ENCODE data around the gene AGTRAP. TPM values are rescaled to one million over a fixed set of nuclear protein-coding genes. Genes with fewer than 3 reads are reported as not detected.

AGTRAP gene
- total and polyA plus RNA-seq, 9 of the 15 experiments (the other 6 are each of a cell fraction or from before 2014, with no cell fraction given) = 26.8 to 105 (median 57.5) TPM

DNA sequence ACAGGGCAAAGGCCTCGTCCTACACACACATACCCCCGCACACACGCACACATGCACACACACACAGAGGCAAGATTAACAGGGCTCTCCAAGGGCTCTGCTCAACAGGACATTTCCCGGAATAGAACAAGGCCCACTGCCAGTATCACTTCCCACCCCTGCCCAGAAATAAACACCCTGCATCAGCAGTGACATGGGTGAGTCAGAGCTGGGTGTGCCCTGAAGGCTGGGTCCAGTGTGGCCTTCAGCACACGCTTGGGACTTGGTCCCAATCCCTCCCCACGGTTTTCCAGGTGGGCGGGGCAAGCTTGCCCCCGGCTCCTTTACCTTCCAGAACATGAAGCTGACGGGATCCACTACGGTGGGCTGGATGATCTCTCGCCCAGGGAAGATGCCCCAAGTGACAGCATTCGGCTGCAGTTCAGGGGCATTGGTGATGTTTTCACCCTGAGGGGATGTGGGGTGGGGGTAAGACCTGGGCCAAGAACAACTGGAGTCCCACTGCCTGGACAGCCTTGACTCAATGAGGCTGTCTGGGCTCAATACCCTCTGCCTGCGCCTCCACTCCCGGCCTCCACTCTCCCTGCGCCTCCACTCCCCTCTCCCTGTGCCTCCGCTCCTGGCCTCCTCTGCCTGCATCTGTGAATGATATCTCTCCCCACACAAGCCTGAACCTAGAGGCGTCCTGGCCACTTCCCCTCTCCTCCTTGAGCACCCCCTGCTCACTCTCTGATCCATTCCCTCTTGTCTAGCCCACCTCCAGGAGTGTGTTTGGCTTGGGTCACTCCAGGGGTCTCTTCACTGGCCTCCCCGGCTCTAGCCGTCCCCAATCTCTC, 55.2 kb downstream of the AGTRAP start (continued):
- TF ChIP-seq RBM14 (IDR thresholded peaks at IDR 0.05; ENCODE audit: borderline replicate concordance, insufficient read depth, low read depth, low read length) (no peak), NFIX (CRISPR knock-in tag; IDR thresholded peaks at IDR 0.05; ENCODE audit: low read depth) (no peak), HNRNPLL (IDR thresholded peaks at IDR 0.05; ENCODE audit: low read depth, low read length, poor library complexity, severe bottlenecking) (no peak), CHCHD3 (CRISPR knock-in tag; IDR thresholded peaks at IDR 0.05) (no peak), CHAMP1 (IDR thresholded peaks at IDR 0.05) (no peak), HMGN3 (IDR thresholded peaks at IDR 0.05; ENCODE audit: borderline replicate concordance, extremely low read depth, insufficient read length, low read depth, low read length) (no peak), MCM7 (IDR thresholded peaks at IDR 0.05) (no peak), CCAR2 (IDR thresholded peaks at IDR 0.05; ENCODE audit: low read depth, low read length) (no peak), SRSF9 (IDR thresholded peaks at IDR 0.05; ENCODE audit: borderline replicate concordance, low read depth, low read length) (no peak), BACH1 (tag; IDR thresholded peaks at IDR 0.05) (no peak), SAFB (IDR thresholded peaks at IDR 0.05; ENCODE audit: borderline replicate concordance, low read depth, low read length) (no peak), ZNF79 (CRISPR knock-in tag; IDR thresholded peaks at IDR 0.05; ENCODE audit: low read depth) (no peak)
- TF ChIP-seq, protein P1, sequence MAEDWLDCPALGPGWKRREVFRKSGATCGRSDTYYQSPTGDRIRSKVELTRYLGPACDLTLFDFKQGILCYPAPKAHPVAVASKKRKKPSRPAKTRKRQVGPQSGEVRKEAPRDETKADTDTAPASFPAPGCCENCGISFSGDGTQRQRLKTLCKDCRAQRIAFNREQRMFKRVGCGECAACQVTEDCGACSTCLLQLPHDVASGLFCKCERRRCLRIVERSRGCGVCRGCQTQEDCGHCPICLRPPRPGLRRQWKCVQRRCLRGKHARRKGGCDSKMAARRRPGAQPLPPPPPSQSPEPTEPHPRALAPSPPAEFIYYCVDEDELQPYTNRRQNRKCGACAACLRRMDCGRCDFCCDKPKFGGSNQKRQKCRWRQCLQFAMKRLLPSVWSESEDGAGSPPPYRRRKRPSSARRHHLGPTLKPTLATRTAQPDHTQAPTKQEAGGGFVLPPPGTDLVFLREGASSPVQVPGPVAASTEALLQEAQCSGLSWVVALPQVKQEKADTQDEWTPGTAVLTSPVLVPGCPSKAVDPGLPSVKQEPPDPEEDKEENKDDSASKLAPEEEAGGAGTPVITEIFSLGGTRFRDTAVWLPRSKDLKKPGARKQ (CRISPR knock-in tag; IDR thresholded peaks at IDR 0.05) = no peak
- TF ChIP-seq, protein P2, sequence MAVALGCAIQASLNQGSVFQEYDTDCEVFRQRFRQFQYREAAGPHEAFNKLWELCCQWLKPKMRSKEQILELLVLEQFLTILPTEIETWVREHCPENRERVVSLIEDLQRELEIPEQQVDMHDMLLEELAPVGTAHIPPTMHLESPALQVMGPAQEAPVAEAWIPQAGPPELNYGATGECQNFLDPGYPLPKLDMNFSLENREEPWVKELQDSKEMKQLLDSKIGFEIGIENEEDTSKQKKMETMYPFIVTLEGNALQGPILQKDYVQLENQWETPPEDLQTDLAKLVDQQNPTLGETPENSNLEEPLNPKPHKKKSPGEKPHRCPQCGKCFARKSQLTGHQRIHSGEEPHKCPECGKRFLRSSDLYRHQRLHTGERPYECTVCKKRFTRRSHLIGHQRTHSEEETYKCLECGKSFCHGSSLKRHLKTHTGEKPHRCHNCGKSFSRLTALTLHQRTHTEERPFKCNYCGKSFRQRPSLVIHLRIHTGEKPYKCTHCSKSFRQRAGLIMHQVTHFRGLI (CRISPR knock-in tag; IDR thresholded peaks at IDR 0.05) = no peak
- TF ChIP-seq, protein P3, sequence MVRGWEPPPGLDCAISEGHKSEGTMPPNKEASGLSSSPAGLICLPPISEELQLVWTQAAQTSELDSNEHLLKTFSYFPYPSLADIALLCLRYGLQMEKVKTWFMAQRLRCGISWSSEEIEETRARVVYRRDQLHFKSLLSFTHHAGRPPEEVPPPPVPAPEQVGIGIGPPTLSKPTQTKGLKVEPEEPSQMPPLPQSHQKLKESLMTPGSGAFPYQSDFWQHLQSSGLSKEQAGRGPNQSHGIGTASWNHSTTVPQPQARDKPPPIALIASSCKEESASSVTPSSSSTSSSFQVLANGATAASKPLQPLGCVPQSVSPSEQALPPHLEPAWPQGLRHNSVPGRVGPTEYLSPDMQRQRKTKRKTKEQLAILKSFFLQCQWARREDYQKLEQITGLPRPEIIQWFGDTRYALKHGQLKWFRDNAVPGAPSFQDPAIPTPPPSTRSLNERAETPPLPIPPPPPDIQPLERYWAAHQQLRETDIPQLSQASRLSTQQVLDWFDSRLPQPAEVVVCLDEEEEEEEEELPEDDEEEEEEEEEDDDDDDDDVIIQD (CRISPR knock-in tag; IDR thresholded peaks at IDR 0.05) = no peak
